ENCODE data around the gene ADAR.

ADAR gene

GRCh38 chr1:154553056-154554030 is 54.6 kb downstream of the ADAR start:
- no peak for DNase-seq

- DNase-seq, result no peak
These were observed 56.0 kb downstream of the ADAR start for GRCh38 chr1:154552036-154552435.

GRCh38 chr1:154551474-154551873 is 56.5 kb downstream of the ADAR start:
- DNase-seq, result no peak

DNA sequence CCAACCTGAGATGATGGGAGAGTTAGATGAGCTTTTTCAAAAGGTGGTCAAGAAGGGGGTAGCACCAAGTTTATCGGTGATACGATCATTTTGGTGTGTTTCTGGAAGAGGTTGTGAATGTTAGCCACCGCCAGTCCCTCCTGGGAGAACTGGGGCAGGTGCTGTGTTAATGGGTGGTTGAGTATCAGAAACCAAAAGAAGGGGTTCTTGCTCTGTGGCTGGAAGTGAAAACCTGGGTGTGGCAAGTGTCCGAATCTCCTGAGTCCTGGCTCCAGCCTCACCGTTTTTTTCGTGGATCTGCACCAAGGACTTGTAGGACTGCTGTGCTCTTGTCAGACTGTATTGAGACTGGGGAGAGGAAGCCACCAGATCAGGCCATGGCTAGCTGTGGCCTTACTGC is 57.3 kb downstream of the ADAR start:
- no peak for DNase-seq

DNA sequence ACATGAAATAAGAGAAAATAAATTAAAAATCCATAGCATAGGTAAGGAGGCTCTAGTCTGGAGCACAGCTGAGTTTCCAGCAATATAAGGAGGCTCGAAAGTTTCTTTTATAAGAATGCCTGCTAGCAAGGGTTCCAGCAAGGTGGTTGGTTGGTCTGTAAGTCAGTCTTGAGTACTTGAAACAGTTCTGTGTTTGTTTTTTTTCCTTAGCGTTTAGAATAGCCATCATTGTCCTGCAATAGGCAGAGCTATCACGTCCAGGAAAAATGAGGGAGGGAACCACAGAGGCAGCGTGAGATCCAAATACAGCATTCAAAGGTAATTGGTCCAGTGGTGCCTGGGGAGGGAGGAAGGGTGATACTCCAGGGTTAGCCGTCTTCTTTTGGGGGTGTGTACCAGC is 57.9 kb downstream of the ADAR start:
- DNase-seq, result no peak

GRCh38 chr1:154549202-154549770 is 58.7 kb downstream of the ADAR start:
- DNase-seq, result no peak

DNA sequence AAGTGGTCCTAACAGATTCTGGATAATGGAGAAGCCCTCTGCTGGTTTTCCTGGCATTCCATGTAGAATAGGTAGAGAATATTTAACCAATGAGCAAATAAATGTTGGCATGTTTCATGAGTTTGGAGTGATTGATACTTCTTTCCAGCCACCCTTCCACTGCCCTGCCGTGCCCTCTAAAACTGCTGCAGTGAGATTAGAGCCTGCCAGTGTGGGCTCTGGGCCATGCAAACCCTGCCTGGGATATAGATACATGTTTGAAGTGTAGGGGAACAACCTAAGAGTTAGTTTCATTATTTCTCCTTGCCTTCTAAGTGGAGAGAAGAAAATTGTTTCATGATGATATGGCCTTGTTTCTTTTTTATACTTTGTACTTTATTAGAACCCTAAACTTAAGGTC is 60.0 kb downstream of the ADAR start:
- DNase-seq, result no peak

- DNase-seq, result no peak
These were observed 60.8 kb downstream of the ADAR start for GRCh38 chr1:154547105-154547732.

- peak; percentile 37 to 73 for DNase-seq
These were observed 61.5 kb downstream of the ADAR start for GRCh38 chr1:154546264-154547063.

- no peak for DNase-seq
These were observed 66.8 kb downstream of the ADAR start for GRCh38 chr1:154541231-154541630.

- DNase-seq, result no peak
These were observed 68.2 kb downstream of the ADAR start for GRCh38 chr1:154539486-154540483.

DNA sequence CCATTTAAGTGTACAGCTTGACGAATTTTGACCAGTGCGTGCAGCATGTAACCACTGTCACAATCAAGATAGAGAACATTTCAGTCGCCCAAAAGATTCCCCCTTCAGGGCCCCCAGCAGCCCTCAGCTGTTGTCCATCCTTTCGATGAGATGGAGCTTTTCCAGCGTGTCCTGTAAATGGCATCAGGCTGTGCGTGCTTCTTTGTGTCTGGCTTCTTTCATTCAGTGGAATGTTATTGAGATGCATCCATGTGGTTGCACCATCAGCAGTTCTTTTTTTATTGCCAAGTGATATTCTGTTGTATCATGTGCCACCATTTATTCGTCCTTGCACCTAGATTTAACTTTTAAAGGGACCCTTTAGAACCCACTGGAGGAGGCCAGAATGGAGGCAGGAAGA is 71.4 kb downstream of the ADAR start:
- DNase-seq, result no peak

- no peak for DNase-seq
These were observed 73.8 kb downstream of the ADAR start for GRCh38 chr1:154533952-154534844.

Measured in inflammatory macrophage treated with lipopolysaccharide for 1 hour (primary cell).